GM18520 (cell line): ENCODE results near the gene PLPP4.
A peak's percentile ranks its signal among the peaks of the same experiment; 100 is the strongest.
"Not testable (repeated sequence)": the region's sequence is repeated elsewhere in the genome, so short reads cannot be mapped to it uniquely, and the experiment has no call there.

Experiments used
- ATAC-seq: cut with Tn5 transposase; IDR thresholded peaks from one replicate; pipeline ENCODE4 v1.9.1; 2021; ENCODE audit not compliant: unreplicated experiment

Gene PLPP4

GRCh38 chr10:120483651-120484301, 26.7 kb downstream of the PLPP4 start:
- ATAC-seq: no peak

- ATAC-seq: no peak
Measured at GRCh38 chr10:120485946-120486345, 28.9 kb downstream of the PLPP4 start.

GRCh38 chr10:120486671-120487205, 29.7 kb downstream of the PLPP4 start:
- ATAC-seq: no peak

DNA sequence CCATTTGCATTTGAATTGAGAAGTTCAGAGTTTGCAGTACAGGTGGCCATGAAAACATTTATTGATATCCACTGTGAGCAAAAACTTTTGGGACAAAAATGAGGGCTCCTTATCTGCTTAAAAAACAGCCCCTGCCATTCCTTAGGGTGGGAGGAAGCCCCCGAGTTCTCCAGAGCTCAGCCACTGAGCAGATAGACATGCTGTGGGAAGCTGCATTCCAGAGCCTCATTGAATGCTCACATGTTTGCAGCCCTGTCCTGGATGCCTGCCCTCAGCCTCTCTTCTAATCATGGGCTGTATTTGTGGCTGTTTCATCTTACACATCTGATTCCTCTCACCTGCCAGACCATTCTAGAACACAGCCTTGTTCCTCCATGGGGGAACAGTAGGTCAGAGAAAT, 33.3 kb downstream of the PLPP4 start:
- no peak for ATAC-seq

GRCh38 chr10:120492346-120492745, 35.3 kb downstream of the PLPP4 start:
- ATAC-seq: no peak

DNA sequence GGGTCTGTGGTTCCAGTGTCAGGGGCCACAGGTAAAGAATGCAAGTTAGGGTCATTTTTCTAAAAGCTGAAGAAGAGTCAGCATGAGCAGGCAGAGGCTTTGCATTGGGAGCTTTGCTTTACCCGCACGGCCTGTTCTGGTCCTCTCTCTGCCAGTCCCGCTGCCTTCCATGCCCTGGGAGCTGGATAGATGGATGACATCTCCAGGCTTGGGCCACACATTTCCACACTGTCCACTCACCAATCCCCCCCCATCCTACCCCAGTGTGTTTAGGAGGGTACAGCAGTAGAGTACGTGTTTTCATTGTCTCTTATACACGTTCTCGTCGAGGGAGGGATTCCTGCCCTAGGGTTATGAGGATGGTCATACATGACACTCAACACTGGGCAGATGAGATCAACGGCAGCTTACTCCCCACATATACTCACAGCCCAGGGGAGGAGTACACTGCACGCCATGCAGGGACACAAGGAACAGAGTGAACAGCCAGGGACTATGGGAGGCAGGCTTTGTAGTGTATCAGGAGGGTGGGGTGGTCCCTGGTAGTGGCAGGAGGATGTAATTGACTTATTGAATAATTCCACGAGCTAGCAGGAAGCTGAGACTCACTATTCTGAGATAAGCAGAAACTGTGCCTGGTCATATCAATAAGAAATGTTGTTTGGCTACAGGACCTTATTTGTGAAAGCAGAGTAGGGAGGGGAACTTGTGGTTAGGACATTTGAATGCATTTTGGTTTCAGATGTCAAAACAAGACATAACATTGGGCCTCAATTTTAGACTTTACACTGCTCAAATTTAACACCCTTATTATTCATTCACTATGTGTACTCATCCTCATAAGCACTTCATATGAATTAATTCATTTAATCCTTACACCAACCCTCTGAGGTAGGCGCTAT, 36.6 kb downstream of the PLPP4 start:
- peak; percentile 72 for ATAC-seq

- no peak for ATAC-seq
Measured at GRCh38 chr10:120494313-120494710, 37.3 kb downstream of the PLPP4 start.

- ATAC-seq: no peak
Measured at GRCh38 chr10:120495226-120496009, 38.4 kb downstream of the PLPP4 start.

DNA sequence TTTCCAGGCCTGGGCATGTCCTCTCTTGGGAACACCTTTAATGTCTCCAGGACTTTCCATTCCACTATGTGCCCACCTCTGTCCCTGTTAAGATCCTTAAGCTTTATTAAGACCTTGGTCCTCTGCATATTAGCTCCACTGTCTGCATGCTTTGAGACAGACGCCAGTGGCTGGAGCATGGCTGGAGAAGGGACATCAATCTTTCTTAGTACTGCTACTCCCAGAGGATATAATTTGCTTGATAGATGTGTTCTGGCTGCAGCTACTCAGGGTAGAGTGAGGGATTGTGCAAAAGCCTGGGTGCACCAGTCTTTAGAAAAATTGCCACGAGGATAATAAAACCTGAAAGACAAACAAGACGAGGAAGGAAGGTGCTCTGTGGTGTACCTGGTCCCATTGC, 42.9 kb downstream of the PLPP4 start:
- no peak for ATAC-seq

GRCh38 chr10:120503689-120504088, 46.7 kb downstream of the PLPP4 start:
- ATAC-seq: no peak

DNA sequence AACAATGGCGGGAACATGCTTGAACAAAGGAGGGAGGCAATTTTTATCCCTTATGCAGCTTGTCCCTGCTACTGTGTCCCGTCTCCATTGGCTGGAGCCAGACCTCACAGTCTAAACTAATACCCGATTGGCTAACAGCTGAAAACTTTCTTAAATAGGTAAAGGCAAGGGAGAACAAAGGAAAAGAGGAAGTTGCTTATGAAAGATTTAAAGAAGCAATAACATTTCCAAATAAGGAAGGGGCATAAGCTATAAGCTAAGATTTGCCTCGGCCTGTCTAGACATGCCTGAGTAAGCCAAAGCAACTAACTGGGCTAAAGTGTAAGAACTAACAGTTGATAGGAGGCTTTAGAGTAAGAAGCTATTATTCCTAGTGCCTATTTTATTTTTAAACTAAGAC, 47.2 kb downstream of the PLPP4 start:
- not testable (repeated sequence) for ATAC-seq

DNA sequence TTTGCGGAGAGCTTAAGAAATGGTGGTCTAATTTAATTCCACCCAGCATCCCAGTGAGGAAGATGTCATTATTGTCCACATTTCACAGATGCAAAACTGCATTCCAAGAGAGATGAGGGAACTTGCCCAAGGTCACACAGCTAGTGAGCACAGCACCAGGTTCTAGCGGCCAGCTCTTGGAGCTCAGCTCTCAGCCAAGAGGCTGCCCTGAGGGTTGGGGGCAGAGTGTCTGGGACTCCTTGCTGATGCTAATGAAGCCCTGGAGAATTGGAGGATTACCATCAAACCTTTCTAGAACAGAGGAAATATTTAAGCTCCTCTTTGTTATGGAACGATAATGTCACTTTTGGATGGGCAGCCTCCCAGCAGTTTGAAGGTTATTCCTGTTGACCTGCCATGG, 48.0 kb downstream of the PLPP4 start:
- no peak for ATAC-seq

DNA sequence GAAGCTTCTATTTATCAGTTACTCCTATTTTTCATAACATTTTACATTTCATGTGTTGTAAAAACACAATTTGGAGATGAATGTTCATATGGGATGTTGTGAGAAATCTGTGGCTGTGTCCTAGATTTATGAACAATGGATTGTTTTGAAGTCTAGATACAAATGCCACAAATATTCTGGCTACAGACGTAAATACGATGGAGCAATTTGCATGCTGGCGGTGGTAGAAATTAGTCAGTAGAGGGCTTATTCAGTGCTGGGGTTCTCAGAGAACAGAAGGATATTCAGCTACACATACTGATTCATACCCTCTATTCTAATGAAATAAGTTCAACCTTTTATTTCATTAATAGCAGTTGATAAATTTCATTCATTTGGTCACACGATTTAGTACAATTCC, 48.8 kb downstream of the PLPP4 start:
- ATAC-seq: no peak

GRCh38 chr10:120506674-120507073, 49.6 kb downstream of the PLPP4 start:
- no peak for ATAC-seq

DNA sequence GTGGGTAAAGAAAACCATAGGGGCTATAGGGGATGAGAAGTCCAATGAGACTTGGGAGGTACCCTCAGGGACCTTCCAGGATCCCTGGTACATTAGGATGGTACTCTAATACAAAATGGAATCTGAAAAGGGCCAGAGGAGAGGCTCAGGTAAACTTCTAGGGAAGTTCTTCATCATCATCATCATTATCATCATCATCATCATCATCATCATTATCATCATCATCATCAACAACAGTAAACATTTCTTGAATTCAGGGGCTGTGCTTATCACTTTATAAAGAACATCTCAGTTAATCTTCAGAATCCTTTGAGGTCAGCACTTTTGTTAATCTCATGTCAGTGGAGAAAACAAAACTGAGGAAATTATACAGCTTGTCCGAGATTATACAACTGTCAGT, 50.1 kb downstream of the PLPP4 start:
- ATAC-seq: no peak

GRCh38 chr10:120507651-120508050, 50.6 kb downstream of the PLPP4 start:
- no peak for ATAC-seq

DNA sequence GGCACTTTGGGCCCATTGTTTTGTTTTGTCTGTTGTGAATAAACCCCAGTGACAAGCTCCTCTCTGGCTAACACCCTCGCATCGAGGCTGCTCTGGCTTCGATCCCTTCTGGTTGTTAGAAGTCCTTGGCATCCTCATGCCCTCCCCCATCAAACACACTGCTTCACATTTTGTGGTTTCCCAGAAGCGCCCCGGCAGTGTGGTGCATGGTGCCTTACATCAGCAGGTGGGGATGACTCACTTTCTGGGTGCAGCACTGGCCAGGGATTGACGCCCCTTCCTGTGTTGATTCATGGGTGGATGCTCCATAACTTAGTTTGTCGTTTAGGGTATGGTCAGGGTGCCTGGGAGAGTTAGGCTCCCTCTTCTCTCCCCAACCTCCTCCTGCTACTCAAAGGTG, 51.4 kb downstream of the PLPP4 start:
- ATAC-seq: no peak

- ATAC-seq: no peak
Measured at GRCh38 chr10:120508966-120509365, 51.9 kb downstream of the PLPP4 start.

DNA sequence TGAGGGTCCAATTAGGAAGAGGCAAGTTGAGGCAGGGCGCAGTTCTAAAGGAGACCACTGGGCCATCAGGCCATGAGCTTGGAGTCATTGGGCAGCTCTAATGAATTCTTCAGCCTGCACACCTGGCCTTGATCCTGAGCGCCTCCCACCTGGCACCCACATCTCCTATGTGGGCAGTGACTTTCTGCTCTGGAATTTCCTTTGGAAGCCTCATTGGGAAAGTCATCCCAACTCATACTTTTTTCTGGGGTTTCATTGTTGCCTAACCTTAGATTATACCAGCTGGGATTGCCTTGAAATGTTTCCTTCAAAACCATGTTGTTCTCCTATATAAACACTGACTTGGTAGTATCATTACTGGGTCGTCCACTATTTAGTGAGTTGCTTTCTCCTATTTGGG, 54.1 kb downstream of the PLPP4 start:
- ATAC-seq: no peak

- ATAC-seq: no peak
Measured at GRCh38 chr10:120513307-120513796, 56.3 kb downstream of the PLPP4 start.

GRCh38 chr10:120514035-120514620, 57.1 kb downstream of the PLPP4 start:
- ATAC-seq: no peak
